GM21825 (cell line): ENCODE data around the gene PCDHAC1.

Source experiments
- ATAC-seq: cut with Tn5 transposase; IDR thresholded peaks from one replicate; pipeline ENCODE4 v1.9.1; 2021; ENCODE audit warnings: mild to moderate bottlenecking, moderate library complexity; ENCODE audit not compliant: unreplicated experiment

PCDHAC1 gene

DNA sequence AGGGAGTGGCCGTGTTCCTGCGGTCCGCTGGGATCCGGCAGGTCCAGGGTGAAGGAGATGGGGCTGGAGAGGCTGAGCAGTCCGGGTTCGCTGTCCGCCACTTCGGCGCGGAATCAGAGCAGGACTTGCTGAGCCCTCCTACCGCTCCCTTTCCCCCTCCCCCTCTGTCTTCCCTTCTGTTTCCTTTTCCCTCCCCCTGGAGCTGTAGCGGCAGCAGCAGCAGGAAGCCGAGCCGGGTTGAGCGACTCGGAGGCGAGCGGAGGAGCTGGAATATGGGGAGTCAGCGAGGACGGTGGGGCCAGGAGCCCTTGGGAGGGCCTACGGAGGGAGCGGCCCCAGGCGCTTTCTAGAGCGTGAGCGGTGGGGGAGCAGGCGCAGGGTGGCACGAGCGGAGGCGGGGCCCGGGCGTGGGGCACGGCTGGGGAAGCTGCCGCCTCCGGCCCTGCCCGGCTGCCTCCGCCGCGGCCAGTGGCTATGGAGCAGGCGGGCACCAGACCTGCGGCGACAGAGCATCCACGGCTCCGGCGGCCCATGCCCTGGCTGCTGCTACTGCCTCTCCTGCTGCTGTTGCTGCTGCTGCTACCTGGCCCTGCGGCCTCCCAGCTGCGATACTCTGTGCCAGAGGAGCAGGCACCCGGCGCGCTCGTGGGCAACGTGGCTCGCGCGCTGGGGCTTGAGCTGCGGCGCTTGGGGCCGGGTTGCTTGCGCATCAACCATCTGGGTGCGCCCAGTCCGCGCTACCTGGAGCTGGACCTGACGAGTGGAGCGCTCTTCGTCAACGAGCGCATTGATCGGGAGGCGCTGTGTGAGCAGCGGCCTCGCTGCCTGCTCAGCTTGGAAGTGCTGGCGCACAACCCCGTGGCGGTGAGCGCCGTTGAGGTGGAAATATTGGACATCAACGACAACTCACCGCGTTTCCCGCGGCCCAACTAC lies 40.5 kb downstream of the PCDHAC1 start, which contains the start of gene PCDHAC2:
PCDHAC2 (plus strand) TSS at position 184 of the 933 bp plus-strand sequence; CDS start at position 475, 291 bp downstream.
- no peak for ATAC-seq

GRCh38 chr5:140967226-140967893 lies 41.3 kb downstream of the PCDHAC1 start:
- ATAC-seq = no peak

DNA sequence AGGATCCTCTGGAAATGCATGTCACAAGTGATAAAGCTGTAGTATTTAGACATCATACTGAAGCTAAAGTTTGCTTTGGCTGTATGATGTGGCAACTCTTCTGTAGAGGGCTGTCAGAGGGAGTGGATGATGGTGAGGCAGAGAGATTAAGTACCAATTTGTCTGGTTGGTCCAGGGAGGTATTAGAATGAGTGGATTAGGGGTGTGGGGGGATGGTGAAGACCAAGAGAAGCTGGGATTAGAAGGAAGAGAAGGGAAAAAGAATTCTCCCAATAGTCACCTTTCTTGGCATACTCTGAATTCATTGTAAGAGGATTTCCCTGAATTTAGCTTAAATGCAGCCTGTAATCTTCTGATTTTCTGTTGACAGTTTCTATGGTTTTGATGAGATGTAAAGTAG lies 43.8 kb downstream of the PCDHAC1 start:
- no peak for ATAC-seq

GRCh38 chr5:140973550-140973949 lies 47.5 kb downstream of the PCDHAC1 start:
- no peak for ATAC-seq

GRCh38 chr5:140977003-140977402 lies 50.9 kb downstream of the PCDHAC1 start:
- ATAC-seq = no peak

DNA sequence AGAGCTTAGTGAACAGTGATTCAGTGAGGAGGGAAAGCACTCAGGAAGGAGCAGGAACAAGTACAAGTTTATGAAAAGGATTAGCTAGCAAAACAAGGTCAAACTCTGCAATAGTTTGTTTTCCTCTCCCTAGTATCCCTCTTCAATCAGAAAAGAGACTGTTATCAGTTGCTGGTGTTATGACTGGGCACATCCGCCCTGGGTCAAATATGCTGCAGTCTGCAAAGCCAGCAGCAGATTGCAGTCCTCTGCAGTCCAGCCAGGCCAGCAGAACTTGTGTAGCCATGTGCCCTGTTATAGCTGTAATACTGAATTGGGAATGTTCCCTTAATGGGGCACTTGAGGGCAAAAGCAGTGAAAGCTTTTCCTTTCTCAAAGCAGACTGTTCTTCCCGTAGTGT lies 52.2 kb downstream of the PCDHAC1 start:
- no peak for ATAC-seq

DNA sequence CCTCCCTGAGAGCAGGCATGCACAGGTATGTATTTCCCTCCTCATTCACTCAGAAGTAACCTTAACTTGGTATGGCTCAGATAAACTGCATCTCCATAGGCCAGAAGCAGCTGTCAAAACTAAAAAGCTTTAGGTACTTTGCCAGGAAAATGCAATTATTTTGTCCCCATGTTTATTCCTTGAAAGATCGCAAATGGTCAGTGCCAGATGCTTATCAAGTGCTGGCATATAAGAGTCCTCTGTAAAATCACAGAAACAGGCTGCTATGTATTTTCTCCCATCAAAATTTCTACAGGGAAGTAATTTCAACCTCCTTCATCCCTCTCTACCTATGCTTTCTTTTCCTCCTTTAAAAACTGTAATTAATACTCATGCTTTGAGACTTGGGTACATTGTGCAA lies 52.9 kb downstream of the PCDHAC1 start:
- ATAC-seq = no peak
